ENCODE data around the gene MDM2.

The MDM2 gene

DNA sequence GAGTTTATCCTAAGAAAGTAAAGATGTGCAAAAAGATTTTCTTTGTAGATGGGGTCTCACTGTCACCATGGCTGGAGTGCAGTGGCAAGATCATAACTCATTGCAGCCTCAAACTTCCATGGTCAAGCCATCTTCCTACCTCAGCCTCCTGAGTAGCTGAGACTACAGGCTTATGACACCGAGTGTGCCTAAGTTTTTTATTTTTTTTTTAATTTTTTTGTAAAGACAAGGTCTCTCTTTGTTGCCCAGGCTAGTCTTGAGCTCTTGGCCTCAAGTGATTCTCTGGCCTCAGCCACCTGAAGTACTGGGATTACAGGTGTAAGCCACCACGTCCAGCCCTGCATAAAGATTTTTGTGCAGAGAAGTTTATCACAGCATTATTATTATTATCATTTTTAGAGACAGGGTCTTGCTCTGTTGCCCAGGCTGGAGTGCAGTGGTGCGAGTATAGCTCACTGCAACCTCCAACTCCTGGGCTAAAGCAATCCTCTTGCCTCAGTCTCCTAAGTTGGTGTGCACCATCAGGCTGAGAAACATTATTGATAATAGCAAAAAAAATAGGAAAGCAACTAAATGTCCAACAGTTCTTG, 19.3 kb upstream of the MDM2 start:
- no peak for TF ChIP-seq FOXP2 (optimal IDR thresholded peaks at IDR 0.05; ENCODE audit: borderline replicate concordance, extremely low read depth, extremely low read length, insufficient read depth)
- TF ChIP-seq, protein P1, sequence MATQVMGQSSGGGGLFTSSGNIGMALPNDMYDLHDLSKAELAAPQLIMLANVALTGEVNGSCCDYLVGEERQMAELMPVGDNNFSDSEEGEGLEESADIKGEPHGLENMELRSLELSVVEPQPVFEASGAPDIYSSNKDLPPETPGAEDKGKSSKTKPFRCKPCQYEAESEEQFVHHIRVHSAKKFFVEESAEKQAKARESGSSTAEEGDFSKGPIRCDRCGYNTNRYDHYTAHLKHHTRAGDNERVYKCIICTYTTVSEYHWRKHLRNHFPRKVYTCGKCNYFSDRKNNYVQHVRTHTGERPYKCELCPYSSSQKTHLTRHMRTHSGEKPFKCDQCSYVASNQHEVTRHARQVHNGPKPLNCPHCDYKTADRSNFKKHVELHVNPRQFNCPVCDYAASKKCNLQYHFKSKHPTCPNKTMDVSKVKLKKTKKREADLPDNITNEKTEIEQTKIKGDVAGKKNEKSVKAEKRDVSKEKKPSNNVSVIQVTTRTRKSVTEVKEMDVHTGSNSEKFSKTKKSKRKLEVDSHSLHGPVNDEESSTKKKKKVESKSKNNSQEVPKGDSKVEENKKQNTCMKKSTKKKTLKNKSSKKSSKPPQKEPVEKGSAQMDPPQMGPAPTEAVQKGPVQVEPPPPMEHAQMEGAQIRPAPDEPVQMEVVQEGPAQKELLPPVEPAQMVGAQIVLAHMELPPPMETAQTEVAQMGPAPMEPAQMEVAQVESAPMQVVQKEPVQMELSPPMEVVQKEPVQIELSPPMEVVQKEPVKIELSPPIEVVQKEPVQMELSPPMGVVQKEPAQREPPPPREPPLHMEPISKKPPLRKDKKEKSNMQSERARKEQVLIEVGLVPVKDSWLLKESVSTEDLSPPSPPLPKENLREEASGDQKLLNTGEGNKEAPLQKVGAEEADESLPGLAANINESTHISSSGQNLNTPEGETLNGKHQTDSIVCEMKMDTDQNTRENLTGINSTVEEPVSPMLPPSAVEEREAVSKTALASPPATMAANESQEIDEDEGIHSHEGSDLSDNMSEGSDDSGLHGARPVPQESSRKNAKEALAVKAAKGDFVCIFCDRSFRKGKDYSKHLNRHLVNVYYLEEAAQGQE (IDR thresholded peaks at IDR 0.05; ENCODE audit: insufficient read depth in 1 of 2, low read depth in 2 of 2, low read length in 2 of 2) = no peak
- no peak for TF ChIP-seq SIN3A (IDR thresholded peaks at IDR 0.05; ENCODE audit: borderline replicate concordance, insufficient read depth, low read length)
- TF ChIP-seq TAF1 (IDR thresholded peaks at IDR 0.05; ENCODE audit: borderline replicate concordance, insufficient read depth, low read length) = no peak
- no peak for TF ChIP-seq POLR2AphosphoS5 (IDR thresholded peaks at IDR 0.05; ENCODE audit: low read depth, low read length)

DNA sequence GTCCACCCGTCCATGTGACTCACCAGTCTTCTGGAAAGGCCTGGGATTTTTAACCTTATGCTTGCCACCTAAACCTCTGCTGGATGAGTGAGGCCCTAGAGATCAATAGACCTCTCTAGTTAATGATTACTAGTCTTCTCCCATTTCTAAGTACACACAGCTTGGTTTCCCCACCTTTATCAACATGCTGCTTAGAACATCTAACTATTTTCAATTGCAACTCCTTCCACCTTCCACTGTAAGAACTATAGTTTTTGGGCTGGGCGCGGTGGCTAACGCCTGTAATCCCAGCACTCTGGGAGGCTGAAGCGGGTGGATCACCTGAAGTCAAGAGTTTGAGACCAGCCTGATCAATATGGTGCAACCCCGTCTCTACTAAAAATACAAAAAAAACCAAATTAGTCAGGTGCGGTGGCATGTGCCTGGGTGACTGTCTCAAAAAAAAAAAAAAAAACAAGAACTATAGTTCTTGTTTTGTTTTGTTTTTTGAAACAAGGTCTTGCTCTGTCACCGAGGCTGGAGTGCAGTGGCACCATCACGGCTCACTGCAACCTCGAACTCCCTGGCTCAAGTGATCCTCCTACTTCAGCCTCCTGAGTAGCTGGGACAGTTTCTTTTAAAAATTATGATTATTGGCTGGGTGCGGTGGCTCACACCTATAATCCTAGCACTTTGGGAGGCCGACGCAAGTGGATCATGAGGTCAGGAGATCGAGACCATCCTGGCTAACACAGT, 18.7 kb upstream of the MDM2 start:
- TF ChIP-seq, protein P1 (IDR thresholded peaks at IDR 0.05; ENCODE audit: insufficient read depth in 1 of 2, low read depth in 2 of 2, low read length in 2 of 2) = no peak
- TF ChIP-seq SIN3A (IDR thresholded peaks at IDR 0.05; ENCODE audit: borderline replicate concordance, insufficient read depth, low read length) (no peak), FOXP2 (optimal IDR thresholded peaks at IDR 0.05; ENCODE audit: borderline replicate concordance, extremely low read depth, extremely low read length, insufficient read depth) (no peak), POLR2AphosphoS5 (IDR thresholded peaks at IDR 0.05; ENCODE audit: low read depth, low read length) (no peak), TAF1 (IDR thresholded peaks at IDR 0.05; ENCODE audit: borderline replicate concordance, insufficient read depth, low read length) (no peak)

DNA sequence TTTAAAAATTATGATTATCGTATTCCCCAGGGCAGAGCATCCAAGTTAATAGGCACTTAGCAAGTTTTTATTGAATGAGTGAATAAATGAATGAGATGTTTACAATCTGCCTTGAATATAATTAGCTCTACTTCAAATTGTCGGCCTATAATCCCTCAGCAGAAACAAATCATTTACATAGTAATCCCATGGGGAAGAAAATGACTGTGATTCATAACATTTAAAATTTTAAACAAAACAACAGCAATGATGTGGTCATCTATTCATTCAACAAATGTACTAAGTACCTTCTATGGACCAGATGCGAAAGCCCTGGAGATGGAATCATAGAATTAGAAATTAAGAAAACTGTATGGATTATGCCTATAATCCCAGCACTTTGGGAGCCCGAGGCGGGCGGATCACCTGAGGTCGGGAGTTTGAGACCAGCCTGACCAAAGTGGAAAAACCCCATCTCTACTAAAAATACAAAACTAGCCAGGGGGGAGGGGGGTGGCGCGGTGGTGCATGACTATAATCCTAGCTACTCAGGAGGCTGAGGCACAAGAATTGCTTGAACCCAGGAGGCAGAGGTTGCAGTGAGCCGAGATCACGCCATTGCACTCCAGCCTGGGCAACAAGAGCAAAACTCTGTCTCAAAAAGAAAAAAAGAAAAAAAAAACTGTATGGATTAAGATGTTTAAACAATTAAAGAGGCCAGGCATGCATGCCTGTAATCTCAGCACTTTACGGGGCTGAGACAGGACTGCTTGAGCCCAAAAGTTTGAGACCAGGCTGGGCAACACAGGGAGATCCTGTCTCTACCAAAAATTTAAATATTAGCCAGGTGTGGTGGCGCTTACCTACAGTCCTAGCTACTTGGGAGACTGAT, 17.7 kb upstream of the MDM2 start:
- TF ChIP-seq, protein P1 (IDR thresholded peaks at IDR 0.05; ENCODE audit: insufficient read depth in 1 of 2, low read depth in 2 of 2, low read length in 2 of 2) = no peak
- TF ChIP-seq TAF1 (IDR thresholded peaks at IDR 0.05; ENCODE audit: borderline replicate concordance, insufficient read depth, low read length) (no peak), SIN3A (IDR thresholded peaks at IDR 0.05; ENCODE audit: borderline replicate concordance, insufficient read depth, low read length) (no peak), POLR2AphosphoS5 (IDR thresholded peaks at IDR 0.05; ENCODE audit: low read depth, low read length) (no peak), FOXP2 (optimal IDR thresholded peaks at IDR 0.05; ENCODE audit: borderline replicate concordance, extremely low read depth, extremely low read length, insufficient read depth) (no peak)

DNA sequence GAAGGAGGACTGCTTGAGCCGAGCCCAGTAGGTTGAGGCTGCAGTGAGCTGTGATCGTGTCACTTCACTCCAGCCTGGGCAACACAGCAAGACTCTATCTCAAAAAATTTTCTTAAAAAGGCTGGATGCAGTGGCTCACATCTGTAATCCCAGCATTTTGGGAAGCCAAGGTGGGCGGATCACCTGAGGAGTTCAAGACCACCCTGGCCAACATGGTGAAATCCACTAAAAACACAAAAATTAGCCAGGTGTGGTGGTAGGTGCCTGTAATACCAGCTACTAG, 17.1 kb upstream of the MDM2 start:
- TF ChIP-seq FOXP2 (optimal IDR thresholded peaks at IDR 0.05; ENCODE audit: borderline replicate concordance, extremely low read depth, extremely low read length, insufficient read depth) (no peak), TAF1 (IDR thresholded peaks at IDR 0.05; ENCODE audit: borderline replicate concordance, insufficient read depth, low read length) (no peak), POLR2AphosphoS5 (IDR thresholded peaks at IDR 0.05; ENCODE audit: low read depth, low read length) (no peak), SIN3A (IDR thresholded peaks at IDR 0.05; ENCODE audit: borderline replicate concordance, insufficient read depth, low read length) (no peak)
- TF ChIP-seq, protein P1 (IDR thresholded peaks at IDR 0.05; ENCODE audit: insufficient read depth in 1 of 2, low read depth in 2 of 2, low read length in 2 of 2) = no peak

Measured in PFSK-1 (cell line).